Glutamatergic neuron (in vitro differentiated cells): Measurements from ENCODE around the gene MDC1. TPM values are rescaled to one million over a fixed set of nuclear protein-coding genes. Genes with fewer than 3 reads are reported as not detected.
"Not testable (repeated sequence)": the region's sequence is repeated elsewhere in the genome, so short reads cannot be mapped to it uniquely, and the experiment has no call there.

ENCODE experiments used
- DNase-seq: peaks from one replicate; pipeline ENCODE4 v3.0.0; 2022
- H3K27ac Mint-ChIP-seq: one replicate; pipeline ENCODE4 v1.8.0; 2020; ENCODE audit warnings: mild to moderate bottlenecking, mixed read lengths, inconsistent platforms; ENCODE audit not compliant: unreplicated experiment
- H3K27me3 Mint-ChIP-seq: one replicate; pipeline ENCODE4 v1.8.0; 2020; ENCODE audit warnings: mild to moderate bottlenecking, moderate library complexity, mixed read lengths, inconsistent platforms; ENCODE audit not compliant: unreplicated experiment
- H3K36me3 Mint-ChIP-seq: one replicate; pipeline ENCODE4 v1.8.0; 2020; ENCODE audit warnings: mild to moderate bottlenecking, mixed read lengths, inconsistent platforms; ENCODE audit not compliant: unreplicated experiment
- H3K4me1 Mint-ChIP-seq: one replicate; pipeline ENCODE4 v1.8.0; 2020; ENCODE audit warnings: mild to moderate bottlenecking, low read depth, mixed read lengths, inconsistent platforms; ENCODE audit not compliant: unreplicated experiment
- H3K4me3 Mint-ChIP-seq: one replicate; pipeline ENCODE4 v1.8.0; 2020; ENCODE audit warnings: mild to moderate bottlenecking, mixed read lengths, inconsistent platforms; ENCODE audit not compliant: unreplicated experiment
- H3K9me3 Mint-ChIP-seq: one replicate; pipeline ENCODE4 v1.8.0; 2020; ENCODE audit warnings: mild to moderate bottlenecking, moderate library complexity, mixed read lengths, inconsistent platforms; ENCODE audit not compliant: unreplicated experiment
- CTCF ChIP-seq: fragments of 200-600 bp; sonication (generic); IDR thresholded peaks from one replicate; pipeline ENCODE4 v1.5.0; 2021; ENCODE audit not compliant: partially characterized antibody, unreplicated experiment
- total RNA-seq: library from RNA; stranded (reverse); fragmentation: NEBNext Ultra II Directional; extraction: Animal tissue kit (Norgen Biotek cat#: 25700); gene quantifications from one replicate; pipeline ENCODE4 v1.2.1, GENCODE V29; 2021; ENCODE audit not compliant: unreplicated experiment

Gene MDC1
- total RNA-seq, 1 donor from 2014 or later, result 50.4 TPM

DNA sequence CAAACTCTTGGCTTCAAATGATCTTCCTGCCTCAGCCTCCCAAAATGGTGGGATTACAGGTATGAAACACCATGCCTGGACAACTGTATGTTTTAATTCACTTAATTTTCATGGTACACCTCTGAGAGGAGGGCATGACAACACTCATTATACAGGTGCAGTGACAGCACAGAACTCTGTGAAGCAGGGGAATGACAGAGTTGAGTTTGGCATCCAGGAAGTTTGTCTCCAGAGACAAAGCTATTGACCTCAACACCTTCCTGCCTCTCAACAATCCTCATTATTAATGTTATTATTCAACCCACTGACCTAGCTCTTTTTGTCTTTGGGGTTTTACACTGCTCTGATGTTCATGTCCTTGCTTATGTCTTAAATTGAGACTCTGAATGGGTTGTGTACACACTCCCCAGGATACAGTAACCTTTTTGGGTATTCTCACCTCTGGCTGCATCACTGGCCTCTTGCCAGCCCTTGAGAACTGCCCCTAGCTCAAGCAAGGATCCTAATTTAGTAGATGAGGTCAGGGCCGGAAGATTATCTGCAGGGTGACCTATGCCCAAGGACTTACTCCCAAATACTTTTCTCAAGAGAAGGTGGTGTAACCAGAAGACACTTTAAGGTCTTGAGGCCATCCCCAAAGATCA is 40.3 kb upstream of the MDC1 start:
- Mint-ChIP-seq H3K27ac (no peak overlapping the region), H3K4me1 (no peaks in the 10 kb centered on the region), H3K27me3 (peaks cover 1% of the 10 kb centered on the region), H3K36me3 (no peaks in the 10 kb centered on the region), H3K4me3 (no peak overlapping the region), H3K9me3 (no peaks in the 10 kb centered on the region)
- TF ChIP-seq CTCF, result no peak
- DNase-seq, result no peak

DNA sequence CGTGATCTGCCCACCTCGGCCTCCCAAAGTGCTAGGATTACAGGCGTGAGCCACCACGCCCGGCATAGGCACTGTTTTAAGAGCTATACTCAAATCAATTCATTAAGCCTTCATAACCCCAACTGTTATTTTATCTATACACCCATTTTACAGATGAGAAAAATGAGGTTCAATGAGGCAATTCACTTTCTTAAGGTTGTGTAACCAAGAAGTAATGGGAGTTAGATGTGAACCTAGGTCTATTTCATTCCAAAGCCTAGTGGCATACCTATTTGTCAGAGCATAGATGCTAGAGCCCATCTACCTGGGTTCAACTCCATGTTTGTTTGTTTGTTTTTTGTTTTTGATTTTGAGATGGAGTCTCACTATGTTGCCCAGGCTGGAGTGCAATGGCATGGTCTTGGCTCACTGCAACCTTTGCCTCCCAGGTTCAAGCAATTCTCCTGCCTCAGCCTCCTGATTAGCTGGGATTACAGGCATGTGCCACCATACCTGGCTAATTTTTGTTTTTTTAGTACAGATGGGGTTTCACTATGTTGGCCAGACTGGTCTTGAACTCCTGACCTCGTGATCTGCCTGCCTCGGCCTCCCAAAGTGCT is 39.4 kb upstream of the MDC1 start:
- not testable (repeated sequence) for H3K27ac Mint-ChIP-seq, H3K36me3 Mint-ChIP-seq, H3K4me3 Mint-ChIP-seq, H3K9me3 Mint-ChIP-seq, H3K27me3 Mint-ChIP-seq, H3K4me1 Mint-ChIP-seq, DNase-seq

- no peak for TF ChIP-seq CTCF
- DNase-seq, result no peak
- H3K27ac Mint-ChIP-seq, result no peak overlapping the region
- H3K36me3 Mint-ChIP-seq, result no peaks in the 10 kb centered on the region
- no peaks in the 10 kb centered on the region for H3K27me3 Mint-ChIP-seq
- no peaks in the 10 kb centered on the region for H3K9me3 Mint-ChIP-seq
- no peaks in the 10 kb centered on the region for H3K4me1 Mint-ChIP-seq
- no peak overlapping the region for H3K4me3 Mint-ChIP-seq
Observed at GRCh38 chr6:30754631-30755030, 37.5 kb upstream of the MDC1 start.

DNA sequence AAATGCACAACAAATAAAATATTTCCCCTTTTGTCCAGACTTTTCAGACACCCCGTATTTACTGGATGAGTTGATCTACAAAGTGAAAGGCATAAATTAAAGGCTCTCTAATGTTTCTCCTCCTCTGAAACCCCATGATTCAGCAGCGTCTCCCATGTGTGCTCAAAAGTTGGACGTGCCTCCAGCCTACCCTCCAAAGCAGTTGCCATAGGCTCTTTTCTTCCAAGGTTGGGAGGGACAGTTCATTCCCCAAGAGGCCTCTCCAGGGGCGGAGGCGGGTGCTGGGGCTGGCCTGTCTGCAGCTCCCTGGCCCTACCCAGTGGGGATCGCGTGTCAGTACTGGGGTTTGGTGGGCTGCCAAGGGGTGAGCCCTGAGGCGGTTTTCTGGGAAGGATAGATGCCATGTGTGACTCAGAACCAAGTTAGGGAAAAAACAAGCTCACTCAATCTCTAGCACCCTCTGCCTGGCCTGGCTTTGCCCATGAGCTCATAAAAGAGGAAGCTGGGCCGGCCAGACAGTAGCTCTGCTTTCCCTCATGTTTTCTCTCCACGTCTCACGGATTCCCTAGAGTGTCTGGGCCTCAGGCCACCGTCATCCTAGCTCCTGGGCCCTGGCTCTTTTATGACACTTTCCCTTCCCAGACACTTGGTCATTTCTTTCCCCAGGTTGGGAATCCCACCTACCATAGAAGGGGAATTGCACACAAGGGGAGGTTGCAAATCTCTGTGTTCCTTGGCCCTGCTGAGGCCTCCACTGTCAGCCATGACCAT is 35.3 kb upstream of the MDC1 start:
- Mint-ChIP-seq H3K36me3 (no peaks in the 10 kb centered on the region), H3K27me3 (peaks cover 2% of the 10 kb centered on the region), H3K4me3 (no peak overlapping the region), H3K4me1 (no peaks in the 10 kb centered on the region), H3K9me3 (no peaks in the 10 kb centered on the region), H3K27ac (no peak overlapping the region)
- no peak for TF ChIP-seq CTCF
- DNase-seq, result no peak

- peaks cover under 1% of the 10 kb centered on the region for H3K4me1 Mint-ChIP-seq
- no peak overlapping the region for H3K4me3 Mint-ChIP-seq
- peaks cover 3% of the 10 kb centered on the region for H3K27me3 Mint-ChIP-seq
- no peaks in the 10 kb centered on the region for H3K36me3 Mint-ChIP-seq
- no peak overlapping the region for H3K27ac Mint-ChIP-seq
- DNase-seq, result no peak
- no peak for TF ChIP-seq CTCF
- no peaks in the 10 kb centered on the region for H3K9me3 Mint-ChIP-seq
Observed at GRCh38 chr6:30750379-30750668, 33.2 kb upstream of the MDC1 start.
